Activated T-cell treated with anti-CD3 and anti-CD28 coated beads for 48 hours (primary cell): Measurements from ENCODE around the gene SRD5A3.

Source experiments
- DNase-seq: peaks from one replicate; pipeline ENCODE4 v3.0.0-alpha.2; 2020; ENCODE audit warnings: low read depth

The SRD5A3 gene

DNA sequence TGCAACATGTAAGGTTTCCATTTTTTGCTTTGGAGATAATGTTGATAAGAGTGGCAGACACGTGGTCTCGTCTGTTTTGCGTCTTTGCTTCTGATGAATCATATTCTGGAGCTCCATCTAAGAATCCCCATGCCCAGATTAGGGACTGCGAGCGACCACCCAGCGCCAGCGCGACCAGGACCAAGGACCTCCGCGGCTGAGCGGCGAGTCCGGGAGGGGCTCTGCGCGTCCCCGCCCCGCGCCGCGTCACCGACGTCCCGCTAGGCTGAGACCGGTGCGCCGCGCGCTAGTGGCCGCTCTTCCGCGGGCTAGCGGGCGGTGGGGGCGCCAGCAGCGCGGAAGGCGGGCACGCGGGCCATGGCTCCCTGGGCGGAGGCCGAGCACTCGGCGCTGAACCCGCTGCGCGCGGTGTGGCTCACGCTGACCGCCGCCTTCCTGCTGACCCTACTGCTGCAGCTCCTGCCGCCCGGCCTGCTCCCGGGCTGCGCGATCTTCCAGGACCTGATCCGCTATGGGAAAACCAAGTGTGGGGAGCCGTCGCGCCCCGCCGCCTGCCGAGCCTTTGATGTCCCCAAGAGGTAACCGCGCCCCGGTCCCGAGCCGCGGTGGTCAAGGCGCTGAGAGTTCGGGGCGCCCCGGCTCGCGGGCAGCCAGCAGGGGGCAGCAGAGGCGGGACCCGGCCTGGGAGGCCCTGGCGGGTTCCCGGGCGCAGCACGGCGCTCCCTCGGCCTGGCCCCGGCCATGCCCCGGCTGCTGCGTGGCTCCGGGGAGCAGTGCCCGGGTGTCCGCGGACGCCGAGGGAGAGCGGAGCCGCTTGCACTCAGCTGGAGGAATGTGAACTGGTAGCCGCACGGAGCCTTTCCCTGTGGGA, at the start of gene SRD5A3:
TSS of gene SRD5A3 (plus strand) at position 263 of the 871 bp plus-strand sequence. CDS start at position 358, 95 bp downstream.
- DNase-seq: peak; percentile 86

DNA sequence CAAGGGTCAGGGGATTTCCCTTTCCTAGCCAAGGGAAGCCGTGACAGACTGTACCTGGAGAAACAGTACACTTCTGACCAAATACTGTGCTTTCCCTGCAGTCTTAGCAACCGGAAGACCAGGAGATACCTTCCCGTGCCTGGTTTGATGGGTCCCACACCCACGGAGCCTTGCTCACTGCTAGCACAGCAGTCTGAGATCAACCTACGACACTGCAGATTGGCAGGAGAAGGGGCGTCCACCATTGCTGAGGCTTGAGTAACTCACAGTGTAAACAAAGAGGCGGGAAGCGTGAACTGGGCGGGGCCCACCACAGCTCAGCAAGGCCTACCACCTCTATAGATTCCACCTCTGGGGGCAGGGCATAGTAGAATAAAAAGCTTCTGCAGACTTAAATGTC, 48.7 kb upstream of the SRD5A3 start:
- no peak for DNase-seq

DNA sequence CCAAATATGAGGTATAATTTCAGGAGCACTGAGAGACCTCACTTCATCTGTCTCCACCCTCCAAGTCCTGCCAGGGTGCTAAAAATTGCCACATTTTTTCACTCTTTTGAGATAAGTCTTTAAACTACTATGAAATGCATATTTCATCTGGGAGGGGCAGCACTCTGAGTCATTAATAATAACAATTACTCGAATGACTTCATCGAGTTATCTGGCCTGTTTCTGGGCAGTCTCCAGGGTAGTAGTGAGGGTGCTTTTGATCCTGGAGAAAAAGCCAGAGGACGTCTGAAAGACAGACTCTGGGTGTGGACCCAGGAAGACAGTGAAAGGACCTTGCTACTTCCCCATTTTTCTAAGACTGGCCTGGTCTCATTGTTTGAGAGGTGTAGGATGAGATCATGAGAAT, 42.3 kb upstream of the SRD5A3 start:
- DNase-seq: no peak

DNA sequence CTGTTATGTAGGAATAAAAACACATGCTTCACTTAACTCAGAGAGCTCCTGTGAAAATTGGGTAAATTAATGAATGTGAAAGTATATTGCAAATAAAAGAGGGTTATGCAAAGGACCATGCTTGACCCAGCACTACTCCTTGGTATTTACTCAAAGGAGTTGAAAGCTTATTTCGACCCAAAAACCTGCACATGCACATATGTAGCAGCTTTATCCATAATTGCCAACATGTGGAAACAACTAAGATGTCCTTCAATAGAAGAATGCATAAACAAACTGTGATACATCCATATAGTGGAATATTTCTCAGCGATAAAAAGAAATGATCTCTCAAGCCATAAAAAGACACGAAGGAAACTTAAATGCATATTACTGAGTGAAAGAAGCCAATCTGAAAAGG, 41.7 kb upstream of the SRD5A3 start:
- no peak for DNase-seq

DNA sequence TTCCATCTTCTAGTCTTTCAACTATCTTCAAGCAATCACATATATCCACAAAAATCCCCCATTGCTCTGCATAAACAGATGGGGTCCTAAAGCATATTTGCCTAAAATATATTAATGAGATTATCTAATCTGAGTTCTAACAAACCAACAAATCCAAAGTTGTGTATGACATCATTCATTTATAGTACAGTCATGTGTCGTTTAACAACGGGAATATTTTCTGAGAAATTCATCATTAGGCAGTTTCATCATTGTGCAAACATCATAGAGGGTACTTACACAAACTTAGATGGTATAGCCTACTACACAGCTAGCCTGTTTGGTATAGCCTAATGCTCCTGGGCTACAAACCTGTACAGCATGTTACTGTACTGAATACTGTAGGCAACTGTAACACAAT, 38.0 kb upstream of the SRD5A3 start:
- DNase-seq: no peak

DNA sequence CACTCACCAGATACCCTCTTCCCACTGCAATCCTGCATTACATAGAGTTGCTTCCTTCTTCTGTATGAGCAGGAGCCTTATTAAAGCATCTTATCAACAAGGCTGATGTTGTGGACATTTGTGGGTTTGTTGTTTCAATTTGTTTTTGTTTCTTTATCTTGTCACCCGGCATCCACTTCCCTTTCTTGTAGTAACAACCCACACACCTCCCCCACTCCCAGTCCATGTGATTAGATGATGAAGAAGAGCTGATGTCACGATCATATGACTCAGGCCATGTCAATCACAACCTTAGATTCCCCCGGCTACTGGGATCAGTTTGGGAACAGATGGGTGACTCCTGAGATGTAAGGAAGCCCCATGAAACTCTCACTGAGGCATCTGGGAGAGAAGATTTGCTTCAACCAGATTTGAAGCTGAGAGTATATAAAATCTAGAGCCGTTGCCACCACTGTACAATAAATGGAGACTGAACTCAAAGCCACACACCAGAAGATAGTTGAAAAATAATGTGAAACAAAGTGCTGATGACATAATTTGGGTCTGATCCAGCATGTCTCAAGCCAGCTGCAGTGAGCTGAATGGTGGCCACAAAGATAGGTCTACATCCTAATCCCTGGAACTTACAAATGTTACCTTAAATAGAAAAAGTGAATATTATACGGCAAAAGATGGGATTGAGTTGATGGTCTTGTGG, 34.1 kb upstream of the SRD5A3 start:
- no peak for DNase-seq

DNA sequence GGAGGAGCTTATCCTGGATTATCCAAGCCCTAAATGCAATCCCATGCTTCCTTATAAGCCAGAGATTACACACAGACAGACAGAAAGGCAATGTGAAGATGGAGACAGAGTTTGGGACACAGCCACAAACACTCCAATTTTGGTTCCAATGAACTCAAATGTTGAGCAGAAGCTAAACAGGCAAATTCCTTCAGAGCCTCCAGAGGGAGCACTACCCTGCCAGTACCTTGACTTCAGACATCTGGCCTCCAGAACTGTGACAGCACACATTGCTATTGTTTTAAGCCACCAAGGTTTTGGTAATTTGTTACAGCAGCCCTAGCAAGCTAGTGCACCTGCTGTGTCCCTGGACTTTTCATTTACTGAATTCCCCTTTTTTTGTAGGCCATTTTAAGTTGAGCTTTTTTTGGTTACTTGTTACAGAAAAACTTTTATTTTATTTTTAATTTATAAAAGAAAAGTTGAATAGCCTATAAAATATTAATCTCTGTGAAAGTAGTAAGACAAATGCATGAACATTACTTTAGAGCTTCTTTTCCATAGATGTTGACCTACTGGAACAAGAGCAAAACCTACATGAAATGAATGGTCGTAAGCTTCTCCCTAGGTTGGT, 33.4 kb upstream of the SRD5A3 start:
- no peak for DNase-seq

DNA sequence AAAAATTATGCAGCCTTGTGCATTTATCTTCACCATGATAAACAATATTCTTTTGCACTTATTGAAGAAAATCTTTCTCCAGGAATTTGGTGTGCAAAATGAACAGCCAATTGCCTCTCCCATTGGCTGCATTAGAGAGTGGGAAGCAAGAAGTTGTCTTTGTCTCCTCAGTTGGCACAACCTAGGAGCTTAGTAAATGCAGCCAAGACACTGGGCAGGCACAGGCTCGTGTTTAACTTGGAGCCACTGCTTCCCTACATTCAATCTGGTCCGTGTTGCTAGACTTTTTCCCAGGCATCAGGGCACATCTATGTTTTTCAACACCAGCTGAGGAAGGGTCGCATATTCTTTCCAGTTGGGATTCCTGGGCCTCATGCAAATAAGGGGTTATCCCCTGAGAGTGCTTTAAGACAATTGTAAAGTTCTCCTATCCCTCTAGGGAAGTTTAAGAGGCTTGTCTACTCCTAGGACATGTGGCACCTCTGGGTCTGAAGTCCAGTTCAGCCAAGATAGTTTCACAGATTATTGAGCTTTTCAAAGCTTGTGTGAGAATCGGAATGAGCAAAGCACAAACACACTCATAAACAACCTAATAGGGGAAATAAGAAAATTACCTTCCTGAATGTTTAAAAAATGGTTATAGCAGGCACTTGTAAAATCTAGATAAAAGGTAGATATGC, 31.8 kb upstream of the SRD5A3 start:
- DNase-seq: no peak

DNA sequence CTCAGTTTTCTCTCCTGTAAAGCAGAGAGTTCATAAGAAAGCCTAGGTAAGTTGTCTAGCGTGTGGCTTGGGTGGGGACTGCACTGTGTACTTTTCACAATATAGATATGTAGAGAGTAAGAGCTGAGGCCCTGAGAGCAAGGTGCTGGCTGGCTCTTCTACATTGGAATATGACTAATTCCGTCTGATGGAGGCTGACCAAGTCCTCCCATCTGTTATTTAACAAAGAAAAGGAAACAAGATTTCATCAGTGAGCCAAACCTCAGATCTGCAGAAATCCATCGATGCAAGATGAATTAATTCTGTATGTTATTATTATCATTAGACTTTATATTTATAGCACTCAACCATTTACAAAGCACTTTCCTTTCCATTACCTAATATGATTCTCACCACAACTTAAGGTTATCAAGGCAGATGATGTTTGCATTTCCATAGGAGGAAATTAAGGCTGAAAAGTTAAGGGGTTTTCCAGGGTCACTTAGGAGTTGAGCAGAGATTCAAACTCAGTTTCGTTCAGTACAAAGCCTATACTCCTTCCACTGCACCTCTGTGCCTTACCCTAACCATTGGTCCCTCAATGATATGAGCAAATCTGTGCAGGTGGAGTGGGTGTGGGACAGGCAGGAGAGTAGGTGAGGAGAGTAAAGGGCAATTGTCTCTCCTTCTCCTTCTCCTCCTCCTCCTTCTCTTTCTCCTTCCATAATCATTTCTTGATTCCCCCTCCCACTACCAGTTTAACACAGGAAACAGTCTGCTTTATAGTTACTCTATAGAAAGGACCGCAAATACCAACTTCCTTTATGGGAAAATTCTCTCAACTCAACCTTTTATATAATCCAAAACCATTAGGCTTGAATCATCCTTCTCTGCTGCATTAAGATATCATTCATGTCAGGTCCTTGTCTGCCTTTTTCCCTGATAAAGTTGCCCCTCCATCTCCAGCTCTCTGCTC, 27.6 kb upstream of the SRD5A3 start:
- no peak for DNase-seq

DNA sequence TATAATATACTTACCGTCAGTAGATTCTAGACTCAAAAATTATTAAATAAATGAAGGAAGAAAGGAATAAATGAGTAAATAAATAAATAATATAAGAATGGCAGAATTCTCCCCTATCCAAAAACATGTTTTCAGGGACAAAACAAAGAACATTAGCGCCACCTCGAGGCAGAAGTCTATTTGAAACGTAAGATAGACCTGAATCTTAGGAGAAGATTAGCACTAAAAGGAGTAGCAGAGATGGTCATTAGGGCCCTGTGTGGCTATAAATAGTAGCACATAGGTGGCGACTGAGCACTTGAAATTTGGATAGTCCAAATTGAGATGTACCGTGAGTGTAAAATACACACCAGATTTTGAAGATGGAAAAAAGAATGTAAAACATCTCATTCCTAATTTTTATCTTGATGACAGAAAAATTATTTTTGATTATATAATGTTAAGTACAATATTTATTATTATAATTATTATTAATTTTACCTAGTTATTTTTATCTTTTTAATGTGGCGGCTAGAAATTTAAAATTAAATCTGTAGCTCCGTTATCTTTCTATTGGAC, 24.3 kb upstream of the SRD5A3 start:
- DNase-seq: peak; percentile 39

DNA sequence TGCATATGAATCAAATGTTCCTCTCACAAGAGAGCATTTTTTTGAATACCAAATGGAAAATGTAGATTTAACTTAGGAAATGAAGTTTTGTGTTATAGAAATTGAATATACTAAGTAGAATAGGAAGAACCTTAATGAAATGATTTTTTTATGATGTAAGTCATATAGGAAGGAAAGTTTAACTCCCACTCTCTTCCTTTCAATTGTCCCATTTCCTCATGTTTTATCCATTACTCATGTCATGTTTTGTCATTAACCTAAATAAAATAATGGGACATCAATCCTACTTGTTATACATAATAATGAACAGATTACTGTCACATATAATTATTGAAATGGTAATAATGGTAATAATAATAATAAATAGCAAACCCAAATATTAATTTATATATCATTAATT, 22.7 kb upstream of the SRD5A3 start:
- no peak for DNase-seq

DNA sequence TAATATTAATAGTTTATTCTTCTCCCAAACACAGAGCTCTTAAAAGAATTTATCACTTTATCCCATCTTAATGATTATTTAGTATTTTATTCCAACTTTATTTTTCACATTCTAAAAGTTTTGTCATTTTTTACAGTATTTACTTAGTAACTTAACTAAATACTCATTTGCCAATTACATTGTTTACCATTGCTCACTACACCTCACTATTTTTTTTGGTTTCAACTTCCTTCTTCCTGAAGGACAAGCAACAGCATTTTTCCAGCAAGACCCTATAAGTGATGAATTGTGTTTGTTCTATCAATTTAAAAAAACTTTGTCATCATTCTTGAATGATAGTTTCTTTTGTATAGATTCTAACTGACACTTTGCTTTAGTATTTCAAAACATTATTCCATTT, 19.4 kb upstream of the SRD5A3 start:
- no peak for DNase-seq

DNA sequence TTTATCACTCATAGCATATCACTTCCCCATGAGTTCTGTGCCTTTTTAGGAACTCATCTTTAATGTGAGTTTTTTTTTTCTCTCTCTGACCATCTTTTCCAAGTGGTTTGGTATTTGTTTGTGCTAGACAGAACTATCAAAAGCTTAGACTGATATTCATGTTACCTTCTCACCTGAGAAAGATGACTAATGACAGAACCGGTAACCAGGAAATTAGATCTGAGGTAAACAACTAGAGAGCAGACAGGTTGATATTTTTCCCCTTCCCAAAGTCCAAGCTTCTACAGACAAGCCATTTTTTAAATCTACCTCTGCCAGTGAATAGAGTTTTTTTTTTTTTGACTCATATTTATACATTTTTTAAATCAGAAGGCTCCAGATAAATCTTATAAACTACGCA, 17.0 kb upstream of the SRD5A3 start:
- no peak for DNase-seq

DNA sequence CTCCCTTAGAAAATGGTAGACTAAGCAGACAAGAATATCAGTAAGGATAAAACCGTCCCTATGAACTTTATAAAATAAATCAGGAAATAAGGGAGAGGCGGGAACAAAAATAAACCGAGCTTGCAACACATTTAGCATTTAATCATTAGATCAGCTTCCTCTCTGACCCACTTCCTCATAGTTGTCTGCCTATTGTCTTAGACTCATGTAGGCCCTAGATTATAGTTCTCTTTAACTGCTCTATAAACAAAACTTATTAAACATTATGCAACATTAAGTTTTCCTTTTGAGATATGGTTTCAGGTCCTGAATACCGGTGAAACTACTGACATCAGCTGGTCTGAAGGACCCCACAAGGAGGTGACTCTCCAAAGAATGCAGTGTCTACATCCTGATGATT, 15.8 kb upstream of the SRD5A3 start:
- no peak for DNase-seq

DNA sequence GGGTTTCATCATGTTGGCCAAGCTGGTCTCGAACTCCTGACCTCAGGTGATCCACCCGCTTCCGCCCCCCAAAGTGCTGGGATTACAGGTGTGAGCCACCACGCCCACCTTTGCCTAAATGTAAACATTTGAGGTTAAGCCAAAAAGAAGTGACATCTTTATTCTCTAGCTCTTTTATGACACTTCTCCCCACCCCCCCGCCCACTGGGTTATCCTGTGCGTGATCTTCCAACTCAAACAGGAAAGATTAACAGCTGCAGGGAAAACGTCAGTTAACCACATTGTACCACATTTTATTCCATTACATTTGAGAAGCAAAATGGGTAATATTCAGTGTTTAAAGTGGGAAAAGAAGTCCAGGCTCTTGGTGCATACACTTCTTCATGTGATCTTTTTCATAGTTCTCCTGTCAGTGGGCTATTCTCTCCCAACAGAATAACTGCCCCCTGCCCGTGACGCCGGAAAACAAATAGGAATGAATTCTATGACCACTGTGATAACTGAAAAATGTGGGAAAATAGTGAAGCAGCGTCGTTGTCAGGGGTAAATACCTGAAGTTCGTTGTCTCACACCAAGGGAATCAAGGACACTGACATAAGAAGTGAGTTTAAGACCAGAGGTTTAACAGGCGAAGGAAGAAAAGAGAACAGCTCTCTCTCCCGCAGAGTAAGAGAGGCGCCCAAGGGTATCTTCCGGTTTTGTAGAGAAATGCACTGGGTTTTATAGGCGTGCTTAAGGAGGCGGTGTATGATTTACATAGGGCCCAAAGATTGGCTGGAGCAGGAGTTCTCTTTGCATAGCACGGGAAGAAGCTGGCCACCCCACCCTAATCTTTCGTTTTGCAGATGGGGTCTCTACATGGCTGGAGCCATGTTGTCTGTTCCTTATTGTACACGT, 9.7 kb upstream of the SRD5A3 start:
- DNase-seq: no peak

DNA sequence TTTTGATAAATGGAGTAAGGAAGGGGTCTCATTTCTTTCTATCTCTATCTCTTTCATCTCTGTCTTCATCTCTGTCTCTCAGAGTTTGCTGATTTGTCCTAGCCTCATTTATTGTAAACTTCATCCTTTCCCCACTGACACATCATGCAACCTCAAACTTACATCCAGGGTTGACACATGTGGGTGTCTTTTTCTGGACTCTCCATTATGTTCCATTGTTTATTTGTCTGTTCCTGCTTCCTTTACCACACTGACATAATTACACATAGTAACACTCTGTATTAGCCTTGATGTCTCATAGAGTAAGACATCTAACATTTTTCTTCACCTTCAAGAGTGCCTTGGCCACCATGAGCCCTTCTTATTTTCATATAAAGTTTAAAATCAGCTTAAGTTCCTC, 8.1 kb upstream of the SRD5A3 start:
- no peak for DNase-seq

DNA sequence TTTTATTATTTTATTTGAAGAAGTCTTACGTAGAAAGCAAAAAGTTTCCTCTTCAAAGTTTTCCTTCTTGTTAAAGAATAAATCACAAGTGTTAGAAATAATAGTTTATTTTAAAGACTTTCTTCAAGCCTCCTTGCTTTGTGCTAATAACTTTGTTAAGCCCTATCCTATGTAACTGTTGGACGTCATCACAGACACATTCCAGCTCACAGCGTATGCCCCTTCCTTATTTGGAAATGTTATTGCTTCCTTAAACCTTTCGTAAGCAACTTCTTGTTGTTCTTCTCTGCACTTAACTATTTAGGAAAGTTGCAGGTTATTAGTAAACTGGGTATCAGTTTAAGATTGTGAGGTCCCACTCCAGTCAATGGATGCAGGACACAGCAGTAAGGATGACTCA, 7.6 kb upstream of the SRD5A3 start:
- DNase-seq: no peak

DNA sequence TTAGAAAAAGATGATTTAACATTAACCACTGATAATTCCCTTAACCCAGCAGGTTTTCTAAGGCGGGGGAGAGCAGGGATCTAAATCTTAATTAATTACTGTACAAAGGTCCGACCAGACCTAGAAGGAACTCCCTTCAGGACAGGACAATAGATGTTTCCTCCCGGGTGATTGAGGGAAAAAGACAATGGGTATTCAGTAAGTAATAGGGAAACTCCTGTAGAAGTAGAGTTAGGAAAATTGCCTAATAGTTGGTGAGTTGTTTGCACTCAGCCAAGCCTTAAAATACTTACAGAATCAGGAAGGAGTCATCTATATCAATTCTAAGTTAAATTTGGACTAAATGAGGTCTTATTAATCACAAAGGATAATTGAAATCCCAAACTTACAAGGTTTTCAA, 5.8 kb upstream of the SRD5A3 start:
- DNase-seq: no peak

DNA sequence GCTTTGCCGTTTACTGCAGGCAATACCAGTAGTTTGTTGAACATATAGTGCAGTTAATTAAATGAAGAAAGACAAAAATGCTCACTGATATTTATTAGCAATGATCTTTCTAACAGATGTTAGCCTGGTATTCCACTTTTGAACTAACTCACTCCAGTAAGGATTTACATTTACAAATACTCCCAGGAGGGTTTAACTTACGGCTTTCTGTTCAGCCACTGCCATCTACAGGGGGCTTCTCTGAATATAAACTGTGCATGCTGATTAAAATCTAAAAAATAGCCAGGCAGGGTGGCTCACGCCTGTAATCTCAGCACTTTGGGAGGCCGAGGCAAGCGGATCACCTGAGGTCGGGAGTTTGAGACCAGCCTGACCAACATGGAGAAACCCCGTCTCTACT, 2.2 kb upstream of the SRD5A3 start:
- no peak for DNase-seq

DNA sequence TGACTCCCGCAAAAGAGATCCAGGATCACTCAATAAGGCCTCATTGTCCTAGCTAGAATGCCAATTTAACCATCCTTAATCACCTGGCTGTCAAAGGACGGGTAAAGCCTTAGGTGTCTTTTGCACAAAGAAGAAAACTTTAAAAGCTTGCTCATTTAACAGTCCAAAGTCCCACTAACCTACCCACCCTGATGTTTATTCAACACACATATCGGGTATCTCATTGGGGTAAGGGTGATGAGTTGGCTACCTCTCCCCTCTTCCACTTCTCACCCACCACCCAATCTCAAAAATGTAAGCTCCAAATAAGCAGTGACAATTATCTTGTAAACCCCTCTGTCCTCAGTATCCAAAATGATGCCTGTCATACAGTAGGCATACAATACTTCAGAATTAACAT, 988 bp upstream of the SRD5A3 start:
- DNase-seq: no peak
